Measurements from ENCODE around the gene TMEM31.
A peak's percentile ranks its signal among the peaks of the same experiment; 100 is the strongest.

DNA sequence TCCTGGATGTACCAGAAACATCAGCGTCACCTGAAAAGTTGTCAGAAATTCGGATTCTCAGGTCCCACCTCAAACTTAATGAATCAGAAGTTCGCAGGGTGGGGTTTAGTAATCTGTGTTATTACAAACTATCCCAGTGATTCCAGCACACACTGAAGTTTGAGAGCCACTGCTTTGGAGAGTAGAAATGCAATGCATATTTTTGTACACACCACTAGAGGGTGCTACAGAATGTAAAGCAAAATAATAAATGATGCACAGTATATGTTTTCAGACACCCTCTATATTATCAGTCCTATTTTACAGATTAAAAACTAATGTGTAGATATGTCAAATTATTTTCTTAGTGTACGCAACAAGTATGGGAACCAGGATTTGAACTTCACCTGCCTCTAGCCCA lies 21.8 kb upstream of the TMEM31 start:
- no peak for TF ChIP-seq SIN3A (conservative IDR thresholded peaks at IDR 0.05 in 1 of 2, IDR thresholded peaks at IDR 0.05 in 1 of 2; ENCODE audit: low read depth in 1 of 2, low read length in 2 of 2)
- TF ChIP-seq CHD1 (IDR thresholded peaks at IDR 0.05; ENCODE audit: low read depth, low read length) = no peak
- peak; percentile 43 for TF ChIP-seq RAD21 (IDR thresholded peaks at IDR 0.05 in 1 of 2, conservative IDR thresholded peaks at IDR 0.05 in 1 of 2; ENCODE audit: low read depth in 2 of 2, low read length in 2 of 2)
- TF ChIP-seq POLR2A (IDR thresholded peaks at IDR 0.05; ENCODE audit: control extremely low read depth in 1 of 2, low read depth in 2 of 2, low read length in 2 of 2) = no peak
- TF ChIP-seq RNF2 (IDR thresholded peaks at IDR 0.05; ENCODE audit: borderline replicate concordance, low read depth, low read length, missing control alignments, poor library complexity, severe bottlenecking) = no peak
- peak in 2 of 3 experiments; percentile 26 to 39; a peak in 2 of 4 replicates for TF ChIP-seq CTCF (IDR thresholded peaks at IDR 0.05; ENCODE audit: control extremely low read depth in 1 of 3, insufficient read depth in 1 of 3, low read depth in 1 of 3, low read length in 3 of 3)
- no peak for TF ChIP-seq RFX5 (IDR thresholded peaks at IDR 0.05; ENCODE audit: borderline replicate concordance, low read depth, low read length)
- TF ChIP-seq ZNF274 (IDR thresholded peaks at IDR 0.05; ENCODE audit: borderline replicate concordance, extremely low read depth, low read length) = no peak
- no peak for TF ChIP-seq POLR2AphosphoS5 (IDR thresholded peaks at IDR 0.05; ENCODE audit: low read depth, low read length)
- TF ChIP-seq EP300 (IDR thresholded peaks at IDR 0.05; ENCODE audit: borderline replicate concordance in 1 of 2, low read depth in 2 of 2, low read length in 2 of 2) = no peak
